Measurements from ENCODE around the gene RO60.
"Not testable (repeated sequence)": the region's sequence is repeated elsewhere in the genome, so short reads cannot be mapped to it uniquely, and the experiment has no call there.

- not testable (repeated sequence) for TF ChIP-seq CTCF (IDR thresholded peaks at IDR 0.05); EZH2 (IDR thresholded peaks at IDR 0.05; ENCODE audit: borderline replicate concordance, insufficient read depth, low read depth, low read length, poor library complexity, severe bottlenecking)
Observed at GRCh38 chr1:193032643-193033427, 26.6 kb upstream of the RO60 start.
